Endothelial cell of umbilical vein (primary cell): ENCODE results near the gene HOXA11. TPM values are rescaled to one million over a fixed set of nuclear protein-coding genes. Genes with fewer than 3 reads are reported as not detected.
A peak's percentile ranks its signal among the peaks of the same experiment; 100 is the strongest.

Experiments used
- BruUV-seq: library from RNA; stranded (reverse); fragments of 400-500 nt; replicated peaks from 2 replicates; lab custom pipeline; 2021; lab: Mats Ljungman, UMichigan
- CTCF ChIA-PET: fragments of 300-600, 350-600 bp; sonication (Branson Sonifier 250); formaldehyde crosslinking; loops from one replicate; lab custom pipeline; 2021; ENCODE audit warnings: antibody characterized with exemption, inconsistent platforms; lab: Charles Lee
- POLR2A ChIA-PET: fragments of 300-600, 350-600 bp; sonication (Branson Sonifier 250); formaldehyde crosslinking; loops from one replicate; lab custom pipeline; 2021; ENCODE audit warnings: antibody characterized with exemption, inconsistent platforms; lab: Charles Lee
- DNase-seq: peaks from one replicate; pipeline ENCODE4 v3.0.0-alpha.2; 2011; ENCODE audit warnings: low read depth, low spot score
- FAIRE-seq: peaks from 2 replicates; lab custom pipeline; 2011; peaks lifted over from hg19 to GRCh38; lab: Jason Lieb, UNC
- H2AFZ ChIP-seq: 2 replicates; pipeline ENCODE4 v1.6.0; 2012; ENCODE audit warnings: low read depth, low read length, control low read depth, inconsistent platforms
- H3K27ac ChIP-seq: 2 replicates; pipeline ENCODE4 v1.5.1; 2011; ENCODE audit warnings: low read depth, mild to moderate bottlenecking, control low read depth, low read length, moderate library complexity; ENCODE audit not compliant: insufficient read depth
- H3K27me3 ChIP-seq, 2 experiments: 2 replicates each; pipeline versions ENCODE4 v1.6.0 to v1.6.1; 2011; ENCODE audit warnings: low read length in 2 of 2, mixed read lengths in 1 of 2; ENCODE audit not compliant: control insufficient read depth in 2 of 2, insufficient read depth in 2 of 2
- H3K36me3 ChIP-seq, 2 experiments: 2 replicates in 1 of 2; 3 replicates in 1 of 2; pipeline ENCODE4 v1.5.1; 2011; ENCODE audit warnings: low read length in 2 of 2, mild to moderate bottlenecking in 1 of 2, moderate library complexity in 1 of 2; ENCODE audit not compliant: control insufficient read depth in 2 of 2, insufficient read depth in 2 of 2; ENCODE audit errors: extremely low read depth in 1 of 2
- H3K4me1 ChIP-seq: 3 replicates; pipeline ENCODE4 v1.5.1; 2011; ENCODE audit warnings: mild to moderate bottlenecking, low read length; ENCODE audit not compliant: control insufficient read depth, insufficient read depth; ENCODE audit errors: extremely low read depth
- H3K4me2 ChIP-seq: 2 replicates; pipeline ENCODE4 v1.6.1; 2011; ENCODE audit warnings: low read length, control low read depth, mixed read lengths; ENCODE audit not compliant: insufficient read depth
- H3K4me3 ChIP-seq, 3 experiments: fragments of 200-600 bp in 1 of 3; sonication (generic), shearing (Covaris generic) in 1 of 3; replicated peaks in 1 of 3; 2 replicates each; pipeline ENCODE4 v1.5.1; 2011 to 2016; ENCODE audit warnings: control low read depth in 3 of 3, low read length in 3 of 3, mild to moderate bottlenecking in 2 of 3, inconsistent platforms in 1 of 3, low read depth in 1 of 3, moderate library complexity in 1 of 3; ENCODE audit not compliant: insufficient read depth in 1 of 3
- H3K79me2 ChIP-seq: 2 replicates; pipeline ENCODE4 v1.6.0; 2012; ENCODE audit warnings: low read length, inconsistent platforms; ENCODE audit not compliant: control insufficient read depth, insufficient read depth
- H3K9ac ChIP-seq: replicated peaks from 2 replicates; pipeline ENCODE3; 2011; ENCODE audit warnings: low read length, control low read depth; ENCODE audit not compliant: insufficient read depth; ENCODE audit errors: extremely low read depth
- H3K9me1 ChIP-seq: replicated peaks from 3 replicates; pipeline ENCODE4 v1.6.0; 2011; ENCODE audit warnings: mild to moderate bottlenecking, low read length; ENCODE audit not compliant: control insufficient read depth, insufficient read depth; ENCODE audit errors: extremely low read depth
- H3K9me3 ChIP-seq: replicated peaks from 2 replicates; pipeline ENCODE4 v1.5.1; 2012; ENCODE audit warnings: low read length, inconsistent platforms; ENCODE audit not compliant: control insufficient read depth, insufficient read depth
- H4K20me1 ChIP-seq: replicated peaks from 2 replicates; pipeline ENCODE3; 2011; ENCODE audit warnings: mild to moderate bottlenecking, low read length; ENCODE audit not compliant: control insufficient read depth, insufficient read depth; ENCODE audit errors: extremely low read depth
- CTCF ChIP-seq, 2 donors: IDR thresholded peaks; 1 replicate in 1 of 2; 2 replicates in 1 of 2; pipeline ENCODE4 v1.5.1; 2011; ENCODE audit warnings: low read length in 2 of 2, mild to moderate bottlenecking in 2 of 2, moderate library complexity in 2 of 2, control low read depth in 1 of 2, inconsistent platforms in 1 of 2, low read depth in 1 of 2; ENCODE audit not compliant: insufficient read depth in 1 of 2; ENCODE audit errors: extremely low read depth in 1 of 2
- EZH2 ChIP-seq: IDR thresholded peaks from 2 replicates; pipeline ENCODE4 v1.6.1; 2012; ENCODE audit warnings: borderline replicate concordance, low read depth, mild to moderate bottlenecking, moderate library complexity, low read length, inconsistent platforms; ENCODE audit not compliant: severe bottlenecking
- FOS ChIP-seq: IDR thresholded peaks from 2 replicates; pipeline ENCODE4 v1.6.1; 2011; ENCODE audit warnings: mild to moderate bottlenecking, low read length, moderate library complexity, borderline replicate concordance; ENCODE audit not compliant: insufficient read depth
- GATA2 ChIP-seq: IDR thresholded peaks from 2 replicates; pipeline ENCODE4 v1.7.0; 2011; ENCODE audit warnings: low read depth, mild to moderate bottlenecking, moderate library complexity, mixed read lengths, low read length; ENCODE audit not compliant: insufficient read length, insufficient read depth
- JUN ChIP-seq: IDR thresholded peaks from 2 replicates; pipeline ENCODE4 v1.6.1; 2011; ENCODE audit warnings: borderline replicate concordance, low read depth; ENCODE audit not compliant: insufficient read length, insufficient read depth
- MYC ChIP-seq: IDR thresholded peaks from one replicate; pipeline ENCODE4 v1.6.1; 2011; ENCODE audit warnings: mild to moderate bottlenecking, low read depth, low read length
- POLR2A ChIP-seq: IDR thresholded peaks from 2 replicates; pipeline ENCODE4 v1.6.1; 2012; ENCODE audit warnings: low read depth, mild to moderate bottlenecking, control low read depth, low read length
- POLR2AphosphoS5 ChIP-seq: IDR thresholded peaks from 2 replicates; pipeline ENCODE4 v1.6.1; 2012; ENCODE audit warnings: low read depth, mild to moderate bottlenecking, control low read depth, low read length, moderate library complexity; ENCODE audit not compliant: insufficient read depth
- dilution Hi-C: fragments of 300-500 bp; cut with MboI; formaldehyde crosslinking; loops from one replicate; pipeline ENCODE4 v1.15.0; 2019; ENCODE audit warnings: low sequenced_read_pairs; ENCODE audit not compliant: extremely low pct_ligation_motif_present
- intact Hi-C: fragments of 100-400 bp; cut with micrococcal nuclease; formaldehyde crosslinking; loops from one replicate; pipeline ENCODE4 v1.10.0; 2022
- polyA plus RNA-seq, 4 experiments: library from polyadenylated mRNA; depleted of rRNA in 3 of 4; stranded (reverse) in 3 of 4; unstranded in 1 of 4; fragments of >200 nt; gene quantifications; 2 replicates each; pipeline versions ENCODE4 v1.2.1 to v1.2.3, GENCODE V29; 2011 to 2012; ENCODE audit warnings: missing spikeins in 1 of 4
- total RNA-seq: library from RNA; stranded (reverse); gene quantifications from 2 replicates; pipeline ENCODE4 v1.2.3, GENCODE V29; 2021
- TF ChIP-seq, protein P1 (sequence below): IDR thresholded peaks from 2 replicates; pipeline ENCODE4 v1.6.1; 2011; ENCODE audit not compliant: insufficient read depth, insufficient read length

The HOXA11 gene
- total and polyA plus RNA-seq, 2 donors (not counting 3 experiments of a cell fraction or from before 2014, with no cell fraction given) = 10.4 to 16.7 TPM

- dilution Hi-C loops (loop anchor here (25.0 kb wide), 1 partner anchor 983 kb away; no protein-coding TSS in a partner anchor), intact Hi-C loops (loop anchor here (1.0 kb wide), 2 partner anchors 9 to 14 kb away; no protein-coding TSS in a partner anchor)
- peaks cover 100% of the 10 kb centered on the region for H3K79me2 ChIP-seq
- ChIA-PET CTCF (interaction anchor here (0.7 to 7.4 kb wide), 5 partner anchors 8 to 50 kb away, joined by 3 to 86 read pairs (median 42); partner anchors contain the start of genes HOXA11 and HOXA3), POLR2A (interaction anchor here (1.9 kb wide), 1 partner anchor 15 kb away, joined by 6 read pairs; the partner anchor contains the start of gene HOXA11)
- H3K27me3 ChIP-seq = no peaks in the 10 kb centered on the region
- no peak for TF ChIP-seq FOS
- TF ChIP-seq POLR2AphosphoS5 = no peak
- TF ChIP-seq, protein P1, sequence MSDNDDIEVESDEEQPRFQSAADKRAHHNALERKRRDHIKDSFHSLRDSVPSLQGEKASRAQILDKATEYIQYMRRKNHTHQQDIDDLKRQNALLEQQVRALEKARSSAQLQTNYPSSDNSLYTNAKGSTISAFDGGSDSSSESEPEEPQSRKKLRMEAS = no peak
- TF ChIP-seq CTCF (IDR thresholded peaks at IDR 0.05; ENCODE audit: extremely low read depth in 1 of 2, insufficient read depth in 1 of 2, low read depth in 1 of 2, low read length in 2 of 2) = no peak
- TF ChIP-seq GATA2 = no peak
- TF ChIP-seq POLR2A = no peak
- TF ChIP-seq EZH2 = no peak
- no peak for TF ChIP-seq MYC
- no peak for TF ChIP-seq JUN
- peak overlapping the region; percentile 96 for H3K27ac ChIP-seq
- no peak overlapping the region for H2AFZ ChIP-seq
- DNase-seq = peak; percentile 65
- peaks cover 58% of the 10 kb centered on the region for H3K4me1 ChIP-seq
- H4K20me1 ChIP-seq = no peaks in the 10 kb centered on the region
- H3K4me3 ChIP-seq = peak overlapping the region; percentile 44 to 88 (median 63)
- no peaks in the 10 kb centered on the region for H3K9me3 ChIP-seq
- no peaks in the 10 kb centered on the region for H3K36me3 ChIP-seq
- peak; percentile 65 for FAIRE-seq
- BruUV-seq = no TSS peak
- H3K4me2 ChIP-seq = peak overlapping the region; percentile 98
- H3K9me1 ChIP-seq = no peaks in the 10 kb centered on the region
- peak overlapping the region; percentile 91 for H3K9ac ChIP-seq
These were observed 14.4 kb downstream of the HOXA11 start for GRCh38 chr7:27170426-27171324.
